Testis (tissue), 2 donors: ENCODE data around the gene SYNDIG1.

ENCODE experiments used
- CTCF ChIP-seq, 3 experiments: fragments of 450-650 bp in 2 of 3; fragments of 200-600 bp in 1 of 3; sonication (generic) in 1 of 3; IDR thresholded peaks; one replicate each; pipeline ENCODE4 v1.5.1; 2016 to 2019; ENCODE audit warnings: antibody characterized with exemption in 3 of 3, mild to moderate bottlenecking in 2 of 3, moderate library complexity in 1 of 3
- POLR2A ChIP-seq: fragments of 450-650 bp; IDR thresholded peaks from one replicate; pipeline ENCODE4 v1.6.1; 2017; ENCODE audit warnings: antibody characterized with exemption, mild to moderate bottlenecking, moderate library complexity

- TF ChIP-seq CTCF (IDR thresholded peaks at IDR 0.05) (no peak), POLR2A (no peak)
Measured at GRCh38 chr20:24683676-24684075, 214.2 kb downstream of the SYNDIG1 start.
